Left lobe of liver (tissue), 2 donors: ENCODE data around the gene BEST4. TPM values are rescaled to one million over a fixed set of nuclear protein-coding genes. Genes with fewer than 3 reads are reported as not detected.
"Not testable (repeated sequence)": the region's sequence is repeated elsewhere in the genome, so short reads cannot be mapped to it uniquely, and the experiment has no call there.

Source experiments
- ATAC-seq: fragments of 200-7000 bp; cut with Tn5 transposase; one replicate; pipeline ENCODE4 v1.9.1; 2020; ENCODE audit warnings: mild to moderate bottlenecking, moderate library complexity
- DNase-seq: peaks from one replicate; pipeline ENCODE4 v3.0.0-alpha.2; 2020; ENCODE audit warnings: low spot score
- total RNA-seq: library from RNA; stranded (reverse); gene quantifications from one replicate; pipeline ENCODE4 v1.2.1, GENCODE V29; 2021
- donor health status: DM: no; HTN: no; CAD: no; lungs with moderate emphysema.
- donor health status: DM: no; HTN: yes; CAD: no.

Gene BEST4
- total RNA-seq = 0.10 TPM

GRCh38 chr1:44788120-44788860, at the start of gene BEST4:
Gene BEST4 (minus strand): TSS chr1:44788170. CDS start chr1:44787705, 465 bp downstream.
- DNase-seq (no peak), ATAC-seq (no peak)

- ATAC-seq = peak; percentile 94
- peak; percentile 76 for DNase-seq
Measured at GRCh38 chr1:44835738-44836675, 48.0 kb upstream of the BEST4 start.

GRCh38 chr1:44834328-44834727, 46.4 kb upstream of the BEST4 start:
- ATAC-seq = no peak
- no peak for DNase-seq

- DNase-seq (no peak), ATAC-seq (no peak)
Measured at GRCh38 chr1:44832056-44832705, 44.2 kb upstream of the BEST4 start.

GRCh38 chr1:44831516-44831915, 43.5 kb upstream of the BEST4 start:
- DNase-seq (no peak), ATAC-seq (no peak)

GRCh38 chr1:44830900-44831304, 42.9 kb upstream of the BEST4 start:
- no peak for DNase-seq
- no peak for ATAC-seq

- no peak for ATAC-seq
- DNase-seq = no peak
Measured at GRCh38 chr1:44829506-44830384, 41.8 kb upstream of the BEST4 start.

GRCh38 chr1:44828841-44829440, 41.0 kb upstream of the BEST4 start:
- no peak for DNase-seq

GRCh38 chr1:44828003-44828651, 40.2 kb upstream of the BEST4 start:
- DNase-seq = no peak
- no peak for ATAC-seq

More at GRCh38 chr1:44828841-44829440, 41.0 kb upstream of the BEST4 start:
- no peak for ATAC-seq

GRCh38 chr1:44827197-44828002, 39.4 kb upstream of the BEST4 start:
- no peak for DNase-seq

GRCh38 chr1:44826375-44827196, 38.6 kb upstream of the BEST4 start:
- DNase-seq (no peak), ATAC-seq (peak; percentile 74)

More at GRCh38 chr1:44827197-44828002, 39.4 kb upstream of the BEST4 start:
- no peak for ATAC-seq

GRCh38 chr1:44824392-44824791, 36.4 kb upstream of the BEST4 start:
- not testable (repeated sequence) for ATAC-seq, DNase-seq

- ATAC-seq = no peak
- no peak for DNase-seq
Measured at GRCh38 chr1:44822981-44823451, 35.0 kb upstream of the BEST4 start.

GRCh38 chr1:44822131-44822701, 34.2 kb upstream of the BEST4 start:
- no peak for DNase-seq

GRCh38 chr1:44821240-44821715, 33.3 kb upstream of the BEST4 start:
- DNase-seq (no peak), ATAC-seq (no peak)

More at GRCh38 chr1:44822131-44822701, 34.2 kb upstream of the BEST4 start:
- no peak for ATAC-seq

GRCh38 chr1:44820328-44821239, 32.6 kb upstream of the BEST4 start:
- peak; percentile 16 for ATAC-seq
- no peak for DNase-seq
